NCI-H226 (cell line): ENCODE data around the gene RABGEF1.
"Not testable (repeated sequence)": the region's sequence is repeated elsewhere in the genome, so short reads cannot be mapped to it uniquely, and the experiment has no call there.

ENCODE experiments used
- DNase-seq: peaks from one replicate; pipeline ENCODE4 v3.0.0-alpha.2; 2015

The RABGEF1 gene

DNA sequence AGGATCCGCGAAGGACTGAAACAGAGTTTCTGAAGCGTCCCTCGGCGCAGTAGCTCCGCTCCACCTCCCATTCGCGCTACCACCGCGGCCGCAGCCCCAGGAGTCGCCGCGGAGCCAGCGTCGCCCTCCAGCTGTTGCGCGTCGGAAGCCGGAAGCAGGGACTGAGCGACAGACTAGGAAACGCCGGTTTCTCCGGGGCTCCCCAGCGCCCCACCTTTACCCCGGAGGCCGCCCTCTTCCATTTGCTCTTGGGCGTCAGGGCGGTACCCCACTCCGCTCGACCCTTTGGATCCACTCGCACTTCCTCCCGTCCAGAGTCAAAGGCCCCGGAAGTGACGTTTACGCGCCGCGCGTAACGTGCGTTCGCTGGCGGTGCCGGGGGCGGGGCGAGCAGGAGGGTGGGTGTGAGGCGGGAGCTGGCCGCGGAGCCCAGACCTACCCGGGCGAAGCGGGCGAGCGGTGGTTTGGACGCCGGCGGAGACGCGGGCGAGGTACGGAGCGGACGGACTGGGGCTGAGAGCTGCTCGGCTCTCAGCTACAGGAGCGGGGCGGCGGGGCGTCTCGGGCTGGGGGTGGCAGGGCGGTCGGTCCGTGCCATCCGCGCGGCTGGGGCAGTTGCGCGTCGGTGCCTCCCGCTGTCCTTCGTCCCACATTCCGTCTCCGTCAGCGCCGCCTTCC lies at the start of gene RABGEF1:
Gene RABGEF1, plus strand, starts transcription at position 432 of the 678 bp plus-strand sequence. CDS start 31,167 bp downstream, outside the sequence.
- peak; percentile 98 for DNase-seq

GRCh38 chr7:66693331-66693730 lies 47.2 kb upstream of the RABGEF1 start:
- no peak for DNase-seq

DNA sequence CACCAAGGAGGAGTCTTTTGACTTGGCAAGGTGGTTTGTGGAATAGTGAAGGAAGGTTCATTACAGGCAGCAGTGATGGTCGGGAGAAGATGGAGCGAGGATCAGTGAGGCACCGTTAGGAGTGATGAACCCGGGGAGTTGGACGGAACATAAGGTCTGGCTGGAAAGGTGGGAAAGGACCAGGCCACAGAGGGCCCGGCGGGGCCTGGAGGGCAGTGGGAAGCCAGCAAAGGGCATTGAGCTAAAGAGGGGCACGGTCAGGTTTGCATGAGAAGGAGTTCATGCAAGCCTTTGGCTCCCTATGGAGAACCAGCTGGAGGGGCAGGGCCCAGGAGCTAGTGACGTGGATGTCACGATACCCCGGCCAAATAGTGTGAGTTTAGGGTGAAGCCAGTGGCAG lies 46.2 kb upstream of the RABGEF1 start:
- DNase-seq, result no peak

- not testable (repeated sequence) for DNase-seq
Observed at GRCh38 chr7:66695417-66695816, 45.1 kb upstream of the RABGEF1 start.

- not testable (repeated sequence) for DNase-seq
Observed at GRCh38 chr7:66696134-66696533, 44.4 kb upstream of the RABGEF1 start.

DNA sequence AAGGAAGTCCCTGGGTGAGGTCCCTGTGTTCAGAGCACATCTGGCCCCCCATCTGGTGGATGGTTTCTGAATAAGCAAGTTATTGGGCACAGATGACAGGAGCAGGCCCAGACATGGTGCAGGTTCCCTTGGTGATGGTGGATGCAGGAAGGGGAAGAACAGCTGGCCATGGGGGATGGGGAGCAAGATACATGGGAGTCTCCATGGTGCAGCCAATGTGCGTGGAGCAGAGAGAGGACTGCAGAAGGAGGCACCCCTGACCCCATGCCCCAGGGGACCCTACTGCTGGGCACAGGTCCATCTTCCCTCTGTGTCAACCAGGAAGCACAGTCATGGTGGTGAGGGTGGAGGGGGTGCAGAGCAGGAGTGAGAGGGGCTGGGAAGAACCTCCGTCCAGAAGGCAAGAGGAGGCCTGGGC lies 43.8 kb upstream of the RABGEF1 start:
- DNase-seq, result no peak

DNA sequence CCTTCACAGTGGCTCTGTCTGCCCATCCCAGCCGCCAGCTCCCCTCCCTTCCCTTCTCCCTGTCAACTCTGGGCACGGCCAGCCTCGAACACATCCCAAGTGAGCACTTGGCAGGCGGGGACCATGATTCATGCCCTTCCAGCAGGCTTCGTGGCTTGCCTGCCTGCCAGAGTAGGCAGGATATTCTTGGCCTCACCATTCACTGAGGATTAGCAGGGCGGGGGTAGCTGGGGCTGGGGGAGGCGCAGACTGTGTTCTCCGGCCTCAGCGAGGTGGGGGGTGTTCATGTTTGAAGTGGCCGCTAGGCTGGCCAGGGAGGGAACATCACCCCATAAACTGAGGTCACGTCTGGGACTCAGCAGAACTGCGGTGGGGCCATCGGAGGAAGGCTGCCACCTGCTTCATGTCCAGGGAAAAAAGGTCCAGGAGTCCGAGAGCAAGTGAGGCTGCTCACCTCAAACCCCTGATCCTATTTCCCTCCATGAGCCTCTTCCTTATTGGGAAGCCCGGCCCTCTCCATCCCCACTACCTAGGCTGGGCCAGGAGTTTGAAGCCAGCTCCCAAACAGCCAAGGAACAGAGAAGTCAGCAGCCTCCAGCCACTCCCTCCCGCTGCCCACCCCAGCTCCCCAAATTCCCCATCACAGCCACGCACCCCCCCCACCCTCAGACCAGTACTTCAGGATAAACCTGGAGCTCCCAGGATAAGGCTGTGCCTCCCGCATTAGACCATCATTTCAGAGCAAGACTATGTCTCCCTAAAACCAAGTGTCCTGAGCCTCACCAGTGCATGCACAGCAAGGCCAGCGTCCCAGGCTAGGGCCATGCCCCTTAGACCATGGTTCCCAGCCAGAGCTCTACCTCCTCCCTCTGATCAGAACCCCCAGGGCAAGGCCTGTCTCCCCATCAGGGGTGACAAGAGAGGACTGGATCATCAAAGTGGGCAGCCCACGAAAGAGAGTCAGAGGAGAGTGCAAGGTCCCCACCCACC lies 42.8 kb upstream of the RABGEF1 start:
- peak; percentile 66 for DNase-seq

GRCh38 chr7:66698652-66699205 lies 41.8 kb upstream of the RABGEF1 start:
- DNase-seq, result no peak

DNA sequence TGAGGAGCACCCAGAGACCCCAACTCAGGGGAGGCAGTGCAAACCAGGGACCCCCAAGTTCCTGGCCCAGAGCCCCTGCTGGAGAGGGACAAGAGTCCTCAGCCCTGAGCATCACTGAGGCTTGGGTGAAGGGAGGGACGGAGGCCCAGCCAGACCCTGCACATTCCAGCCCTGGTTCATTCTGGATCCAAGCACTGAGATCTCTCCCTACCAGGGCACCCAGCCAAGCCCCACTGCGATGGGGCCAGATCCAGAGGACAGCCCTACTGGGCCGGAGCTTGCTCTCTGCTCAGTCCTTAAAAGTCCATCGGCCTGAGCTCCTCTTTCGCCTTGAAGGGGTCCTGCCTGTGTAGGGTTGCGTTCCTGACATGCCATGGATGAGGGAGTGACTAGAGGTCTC lies 40.5 kb upstream of the RABGEF1 start:
- DNase-seq, result no peak

- DNase-seq, result no peak
Observed at GRCh38 chr7:66700633-66701131, 39.9 kb upstream of the RABGEF1 start.

DNA sequence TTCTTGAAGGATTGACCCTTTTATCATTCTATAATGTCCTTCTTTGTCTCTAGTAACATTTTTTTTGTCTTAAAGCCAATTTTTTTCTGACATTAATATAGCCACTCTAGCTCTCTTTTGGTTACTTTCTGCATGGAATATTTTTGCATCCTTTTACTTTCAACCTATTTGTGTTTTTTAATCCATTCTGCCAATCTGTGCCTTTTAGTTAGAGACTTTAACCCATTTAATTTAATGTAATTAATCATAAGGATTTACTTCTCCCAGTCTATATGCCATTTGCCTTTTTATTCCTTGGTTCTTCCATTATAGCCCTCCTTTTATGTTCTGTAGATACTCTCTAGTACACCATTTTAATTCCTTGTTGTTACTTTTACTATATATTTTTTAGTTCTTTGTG lies 32.7 kb upstream of the RABGEF1 start:
- DNase-seq, result no peak

- not testable (repeated sequence) for DNase-seq
Observed at GRCh38 chr7:66710752-66711151, 29.8 kb upstream of the RABGEF1 start.

DNA sequence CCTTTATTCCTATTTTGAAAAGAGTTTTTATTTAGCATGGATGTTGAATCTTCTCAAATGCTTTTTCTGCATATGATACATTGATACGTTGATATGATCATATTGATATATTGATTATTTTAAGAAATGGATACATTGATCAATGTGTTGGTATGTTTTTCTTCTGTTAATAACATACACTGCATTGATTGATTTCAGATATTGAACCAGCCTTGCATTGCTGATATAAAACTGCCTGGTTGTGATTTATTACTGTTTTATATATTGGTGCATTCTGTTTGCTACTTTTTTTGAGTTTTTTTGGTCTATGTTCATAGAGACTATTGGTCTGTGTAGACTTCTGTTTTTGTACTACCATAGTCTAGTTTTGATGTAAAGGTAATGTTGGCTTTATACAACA lies 26.8 kb upstream of the RABGEF1 start:
- no peak for DNase-seq

DNA sequence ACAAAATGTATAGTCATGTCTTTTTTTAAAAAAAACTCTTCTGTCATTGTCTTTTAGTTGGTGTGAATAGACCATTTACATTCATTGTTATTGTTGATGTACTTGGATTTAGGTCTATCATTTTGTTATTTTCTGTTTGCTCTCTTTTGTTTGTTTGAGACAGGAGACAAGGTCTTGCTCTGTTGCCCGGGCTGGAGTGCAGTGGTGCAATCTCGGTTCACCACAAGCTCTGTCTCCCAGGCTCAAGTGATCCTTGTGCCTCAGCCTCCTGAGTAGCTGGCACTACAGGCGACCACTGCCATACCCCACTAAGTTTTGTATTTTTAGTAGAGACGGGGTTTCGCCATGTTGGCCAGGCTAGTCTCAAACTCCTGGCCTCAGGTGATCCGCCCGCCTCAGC lies 23.9 kb upstream of the RABGEF1 start:
- DNase-seq, result not testable (repeated sequence)

GRCh38 chr7:66720561-66720960 lies 20.0 kb upstream of the RABGEF1 start:
- no peak for DNase-seq

DNA sequence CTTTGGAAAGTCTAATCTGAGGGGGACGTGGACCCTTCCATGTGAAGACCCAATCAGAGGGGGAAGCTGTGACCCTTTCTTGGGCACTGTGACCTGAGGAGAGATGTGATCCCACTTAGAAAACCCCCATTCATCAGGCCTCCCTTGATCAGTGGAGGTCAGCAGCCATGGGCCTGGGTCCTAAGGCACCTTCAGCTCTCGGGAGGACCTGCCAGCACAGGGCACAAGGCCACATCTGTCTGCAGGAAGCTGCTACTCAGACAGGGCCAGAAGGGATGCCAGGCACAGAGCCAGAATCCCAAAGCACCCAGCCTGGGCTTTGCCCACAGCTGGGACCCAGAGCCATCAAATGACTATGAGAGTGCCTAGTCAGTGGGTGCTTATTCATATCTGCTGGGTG lies 14.7 kb upstream of the RABGEF1 start:
- DNase-seq, result no peak

- DNase-seq, result no peak
Observed at GRCh38 chr7:66727058-66727457, 13.5 kb upstream of the RABGEF1 start.

- DNase-seq, result no peak
Observed at GRCh38 chr7:66728571-66728970, 12.0 kb upstream of the RABGEF1 start.

DNA sequence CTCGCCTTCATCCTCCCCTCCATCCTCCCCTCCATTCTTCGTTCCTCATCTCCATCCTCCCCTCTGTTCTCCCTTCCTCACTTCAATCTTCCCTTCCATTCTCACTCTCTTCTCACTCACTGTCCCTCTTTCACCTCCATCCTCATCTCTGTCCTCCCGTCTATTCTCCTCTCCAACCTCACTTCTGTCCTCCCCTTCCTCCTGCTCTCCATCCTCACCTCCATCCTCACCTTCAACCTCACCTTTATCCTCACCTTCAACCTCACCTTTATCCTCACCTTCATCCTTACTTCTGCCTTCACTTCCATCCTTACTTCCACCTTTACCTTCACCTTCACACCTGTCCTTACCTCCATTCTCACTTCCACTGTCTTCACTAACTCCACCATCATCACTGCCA lies 11.3 kb upstream of the RABGEF1 start:
- no peak for DNase-seq

DNA sequence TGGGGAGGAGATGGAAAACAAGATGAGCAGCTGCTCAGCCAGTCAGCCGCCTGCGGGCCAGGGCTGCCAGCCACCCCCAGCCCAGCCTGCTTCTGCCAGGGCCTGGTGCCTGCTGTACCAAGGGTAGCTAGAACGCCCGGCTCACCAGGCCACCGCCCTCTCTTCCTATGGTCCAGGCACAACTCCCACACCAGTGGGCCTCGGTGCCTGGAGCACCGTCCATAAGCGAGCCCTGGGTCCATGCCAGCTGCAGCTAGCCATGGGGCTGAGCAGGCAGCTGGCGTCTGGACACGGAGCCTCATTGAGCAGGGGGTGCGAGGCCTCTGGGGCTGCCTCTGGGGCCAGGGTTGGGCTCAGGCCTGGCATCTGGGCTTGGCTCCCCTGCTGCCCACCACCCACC lies 8.5 kb upstream of the RABGEF1 start:
- DNase-seq, result no peak

DNA sequence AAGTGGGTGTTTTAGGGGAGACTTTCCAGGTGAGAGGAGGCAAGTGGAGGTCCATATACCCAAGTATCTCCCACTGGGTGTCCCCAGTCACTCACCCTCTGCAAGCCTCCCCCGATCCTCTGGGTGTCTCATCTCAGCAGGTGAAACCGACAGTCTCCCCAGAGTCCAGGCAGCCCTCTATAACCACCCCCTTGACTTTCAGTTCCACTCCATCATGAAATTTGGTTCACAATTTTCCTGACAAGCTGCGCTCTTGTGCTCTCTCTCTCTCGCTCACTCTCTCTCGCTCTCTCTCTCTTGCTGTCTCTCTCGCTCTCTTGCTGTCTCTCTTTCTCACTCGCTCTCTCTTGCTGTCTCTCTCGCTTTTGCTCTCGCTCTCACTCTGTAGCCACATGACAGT lies 8.1 kb upstream of the RABGEF1 start:
- DNase-seq, result no peak

GRCh38 chr7:66734006-66734405 lies 6.5 kb upstream of the RABGEF1 start:
- no peak for DNase-seq

DNA sequence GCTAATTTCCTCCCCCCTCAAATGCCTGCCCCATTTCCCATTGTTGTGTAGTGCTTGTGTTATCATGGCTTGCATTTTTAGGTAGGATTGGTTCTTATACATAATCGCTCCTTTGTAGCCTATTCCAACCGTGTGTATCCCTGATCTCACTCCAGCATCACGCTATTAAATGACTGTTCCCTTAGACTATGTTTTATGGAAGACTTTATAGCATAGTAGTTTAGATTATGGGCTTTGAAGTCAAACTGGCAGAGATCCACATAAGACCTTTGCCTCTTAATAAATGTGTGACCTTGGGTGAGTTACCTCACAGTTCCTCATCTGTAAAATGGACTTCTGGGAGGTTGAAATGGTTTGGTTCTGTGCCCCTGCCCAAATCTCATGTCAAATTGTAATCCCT lies 5.4 kb upstream of the RABGEF1 start:
- no peak for DNase-seq

DNA sequence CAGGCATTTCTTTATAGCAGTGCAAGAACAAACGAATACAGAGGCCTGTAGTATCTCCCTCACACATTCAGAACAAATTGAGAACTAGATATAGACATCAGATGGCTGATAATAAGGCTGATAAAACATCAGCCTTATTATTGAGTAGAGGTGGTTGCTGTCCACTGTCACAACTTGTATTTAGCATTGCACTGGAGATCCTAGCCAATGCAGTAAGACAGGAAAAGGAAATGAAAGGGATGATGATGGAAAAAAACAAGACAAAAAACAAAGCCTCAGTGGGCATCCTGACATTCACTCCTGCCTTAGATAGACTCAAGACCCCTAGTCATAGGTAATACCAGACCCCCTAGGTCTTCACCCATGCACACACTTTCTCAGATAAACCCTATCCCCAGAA lies 4.7 kb upstream of the RABGEF1 start:
- DNase-seq, result no peak
